ENCODE data around the gene PSPN. TPM values are rescaled to one million over a fixed set of nuclear protein-coding genes. Genes with fewer than 3 reads are reported as not detected.
"Not testable (repeated sequence)": the region's sequence is repeated elsewhere in the genome, so short reads cannot be mapped to it uniquely, and the experiment has no call there.

The PSPN gene
- total RNA-seq, 1 experiment from 2014 or later, result 3.4 TPM

GRCh38 chr19:6350688-6351087 lies 25.0 kb downstream of the PSPN start:
- no peaks in the 10 kb centered on the region for H3K9me2 ChIP-seq (ENCODE audit: insufficient read depth)
- BruUV-seq (replicated peaks), result no TSS peak
- H3K36me3 ChIP-seq (ENCODE audit: control insufficient read depth in 1 of 2, insufficient read depth in 2 of 2, low read length in 2 of 2), result no peaks in the 10 kb centered on the region
- H3K27ac ChIP-seq (ENCODE audit: low read depth, low read length), result no peak overlapping the region
- intact Hi-C loops (cut with micrococcal nuclease), result loop anchor here (5.0 kb wide), 1 partner anchor 133 kb away; no protein-coding TSS in a partner anchor
- CTCF ChIA-PET, result no interaction called here
- POLR2A ChIA-PET, result no interaction called here
- H3K79me2 ChIP-seq (ENCODE audit: insufficient read depth, low read length), result no peaks in the 10 kb centered on the region
- no peak overlapping the region for H3K9ac ChIP-seq (ENCODE audit: low read length)
- ATAC-seq (no peak), DNase-seq (ENCODE audit: low read depth, low spot score) (no peak)
- H3K4me2 ChIP-seq (ENCODE audit: low read length), result no peak overlapping the region
- no peak for TF ChIP-seq ELF1 (IDR thresholded peaks at IDR 0.05; ENCODE audit: borderline replicate concordance, low read depth)
- TF ChIP-seq TCF7L2 (IDR thresholded peaks at IDR 0.05; ENCODE audit: borderline replicate concordance, extremely low read depth, insufficient read depth, insufficient read length), result no peak
- TF ChIP-seq CBX3 (IDR thresholded peaks at IDR 0.05; ENCODE audit: low read depth), result no peak
- no peak for TF ChIP-seq SP1 (IDR thresholded peaks at IDR 0.05; ENCODE audit: low read depth)
- peaks cover 0 to 7% of the 10 kb centered on the region in 2 experiments; a peak in 1 of 4 replicates for H3K9me3 ChIP-seq (ENCODE audit: control insufficient read depth in 1 of 2, insufficient read depth in 1 of 2, low read depth in 1 of 2, low read length in 2 of 2)
- H3K4me3 ChIP-seq (replicated peaks in 1 of 2; ENCODE audit: low read depth in 1 of 2, low read length in 2 of 2), result no peak overlapping the region
- H3K27me3 ChIP-seq (ENCODE audit: insufficient read depth, low read length), result 0 out of 2 replicates have a peak, but pooled peaks cover 4% of the 10 kb centered on the region
- RAD21 ChIA-PET (ENCODE audit: low non-redundant PET in 1 of 2, low total read pairs in 2 of 2, uncharacterized antibody in 2 of 2, unreplicated experiment in 2 of 2), result no interaction called here
- H4K20me1 ChIP-seq (ENCODE audit: insufficient read depth), result no peaks in the 10 kb centered on the region
- H2AFZ ChIP-seq (ENCODE audit: low read depth, low read length, poor library complexity, severe bottlenecking), result no peak overlapping the region
- no peaks in the 10 kb centered on the region for H3K4me1 ChIP-seq (ENCODE audit: control insufficient read depth in 1 of 2, insufficient read depth in 2 of 2, low read length in 2 of 2)

DNA sequence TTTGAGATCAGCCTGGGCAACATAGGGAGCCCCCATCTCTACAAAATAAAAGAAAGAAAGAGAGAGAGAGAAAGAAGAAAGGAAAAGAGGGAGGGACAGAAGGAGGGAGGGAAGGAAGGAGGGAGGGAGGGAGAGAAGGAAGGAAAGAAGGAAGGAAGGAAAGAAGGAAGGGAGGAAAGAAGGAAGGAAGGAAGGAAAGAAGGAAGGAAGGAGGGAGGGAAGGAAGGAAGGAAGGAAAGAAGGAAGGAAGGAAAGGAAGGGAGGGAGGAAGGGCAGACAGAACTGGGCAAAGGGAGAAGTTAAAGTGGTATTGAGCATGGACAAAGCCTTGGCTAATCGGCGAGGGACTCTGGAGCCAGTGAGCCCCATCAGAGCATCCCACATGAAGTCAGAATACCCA lies 26.5 kb downstream of the PSPN start:
- H3K4me3 ChIP-seq (replicated peaks in 1 of 2; ENCODE audit: low read depth in 1 of 2, low read length in 2 of 2); CTCF ChIA-PET; H3K27ac ChIP-seq (ENCODE audit: low read depth, low read length); H3K36me3 ChIP-seq (ENCODE audit: control insufficient read depth in 1 of 2, insufficient read depth in 2 of 2, low read length in 2 of 2); H3K27me3 ChIP-seq (ENCODE audit: insufficient read depth, low read length); H3K79me2 ChIP-seq (ENCODE audit: insufficient read depth, low read length); POLR2A ChIA-PET; H3K9me2 ChIP-seq (ENCODE audit: insufficient read depth); H3K4me1 ChIP-seq (ENCODE audit: control insufficient read depth in 1 of 2, insufficient read depth in 2 of 2, low read length in 2 of 2); intact Hi-C loops (cut with micrococcal nuclease); H4K20me1 ChIP-seq (ENCODE audit: insufficient read depth); H2AFZ ChIP-seq (ENCODE audit: low read depth, low read length, poor library complexity, severe bottlenecking); H3K9ac ChIP-seq (ENCODE audit: low read length); H3K9me3 ChIP-seq (ENCODE audit: control insufficient read depth in 1 of 2, insufficient read depth in 1 of 2, low read depth in 1 of 2, low read length in 2 of 2); H3K4me2 ChIP-seq (ENCODE audit: low read length); RAD21 ChIA-PET (ENCODE audit: low non-redundant PET in 1 of 2, low total read pairs in 2 of 2, uncharacterized antibody in 2 of 2, unreplicated experiment in 2 of 2); BruUV-seq (replicated peaks); ATAC-seq; DNase-seq (ENCODE audit: low read depth, low spot score): not testable (repeated sequence)
